Measurements from ENCODE around the gene PTPRN2. TPM values are rescaled to one million over a fixed set of nuclear protein-coding genes. Genes with fewer than 3 reads are reported as not detected.

The PTPRN2 gene
- total RNA-seq, 4 donors from 2014 or later: 14.9 to 34.3 (median 21.3) TPM

- H3K4me1 ChIP-seq: no peaks in the 10 kb centered on the region
- H3K27me3 ChIP-seq: no peaks in the 10 kb centered on the region
- H3K4me3 ChIP-seq: no peak overlapping the region
- DNase-seq: no peak
- no peaks in the 10 kb centered on the region for H3K36me3 ChIP-seq
- no peak for TF ChIP-seq POLR2A (IDR thresholded peaks at IDR 0.05)
- TF ChIP-seq, protein P1, sequence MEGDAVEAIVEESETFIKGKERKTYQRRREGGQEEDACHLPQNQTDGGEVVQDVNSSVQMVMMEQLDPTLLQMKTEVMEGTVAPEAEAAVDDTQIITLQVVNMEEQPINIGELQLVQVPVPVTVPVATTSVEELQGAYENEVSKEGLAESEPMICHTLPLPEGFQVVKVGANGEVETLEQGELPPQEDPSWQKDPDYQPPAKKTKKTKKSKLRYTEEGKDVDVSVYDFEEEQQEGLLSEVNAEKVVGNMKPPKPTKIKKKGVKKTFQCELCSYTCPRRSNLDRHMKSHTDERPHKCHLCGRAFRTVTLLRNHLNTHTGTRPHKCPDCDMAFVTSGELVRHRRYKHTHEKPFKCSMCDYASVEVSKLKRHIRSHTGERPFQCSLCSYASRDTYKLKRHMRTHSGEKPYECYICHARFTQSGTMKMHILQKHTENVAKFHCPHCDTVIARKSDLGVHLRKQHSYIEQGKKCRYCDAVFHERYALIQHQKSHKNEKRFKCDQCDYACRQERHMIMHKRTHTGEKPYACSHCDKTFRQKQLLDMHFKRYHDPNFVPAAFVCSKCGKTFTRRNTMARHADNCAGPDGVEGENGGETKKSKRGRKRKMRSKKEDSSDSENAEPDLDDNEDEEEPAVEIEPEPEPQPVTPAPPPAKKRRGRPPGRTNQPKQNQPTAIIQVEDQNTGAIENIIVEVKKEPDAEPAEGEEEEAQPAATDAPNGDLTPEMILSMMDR (IDR thresholded peaks at IDR 0.05): no peak
- H3K9me3 ChIP-seq: peaks cover 0 to 6% (median 2%) of the 10 kb centered on the region in 4 donors
- H3K27ac ChIP-seq: no peak overlapping the region
Observed at GRCh38 chr7:158111906-158112570, 475.6 kb downstream of the PTPRN2 start.

DNA sequence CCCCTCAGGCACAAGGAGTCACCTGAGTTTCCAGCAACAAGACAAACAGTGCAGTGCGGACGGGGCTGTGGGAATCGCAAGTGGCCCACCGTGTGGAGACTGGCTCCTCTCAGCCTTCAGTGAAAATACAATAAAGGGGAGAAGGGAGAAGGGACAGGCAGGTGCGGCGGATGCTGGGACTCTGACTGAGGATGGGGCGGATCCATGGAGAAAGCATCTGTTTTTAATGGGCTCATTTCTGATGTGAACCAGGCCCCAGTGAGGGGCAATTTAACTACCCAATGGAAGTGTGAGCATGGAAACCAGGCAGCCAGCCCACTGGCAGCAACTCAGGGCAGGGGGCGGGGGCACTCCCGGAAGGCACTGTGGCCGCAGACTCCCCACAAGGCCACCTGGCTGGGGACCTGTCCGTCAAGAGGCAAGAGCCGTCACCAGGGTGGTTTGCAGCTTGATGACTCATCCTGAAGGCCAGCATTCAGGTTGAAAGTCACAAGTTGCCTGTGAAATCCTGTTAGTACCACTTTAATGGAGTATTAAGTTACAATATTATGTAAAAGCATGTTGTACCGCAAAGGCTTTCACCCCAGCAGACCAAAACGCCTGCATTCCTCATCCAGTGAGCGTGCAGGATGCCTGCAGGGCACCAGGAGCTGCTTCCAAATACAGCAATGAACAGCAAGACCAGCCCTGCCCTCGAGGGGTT lies 476.4 kb downstream of the PTPRN2 start:
- TF ChIP-seq POLR2A (IDR thresholded peaks at IDR 0.05): no peak
- TF ChIP-seq, protein P1 (IDR thresholded peaks at IDR 0.05): no peak
- Histone ChIP-seq H3K27ac (no peak overlapping the region), H3K36me3 (no peaks in the 10 kb centered on the region), H3K27me3 (no peaks in the 10 kb centered on the region), H3K4me1 (no peaks in the 10 kb centered on the region), H3K9me3 (peaks cover 0 to under 1% (median 0%) of the 10 kb centered on the region in 4 donors), H3K4me3 (no peak overlapping the region)
- DNase-seq: no peak

DNA sequence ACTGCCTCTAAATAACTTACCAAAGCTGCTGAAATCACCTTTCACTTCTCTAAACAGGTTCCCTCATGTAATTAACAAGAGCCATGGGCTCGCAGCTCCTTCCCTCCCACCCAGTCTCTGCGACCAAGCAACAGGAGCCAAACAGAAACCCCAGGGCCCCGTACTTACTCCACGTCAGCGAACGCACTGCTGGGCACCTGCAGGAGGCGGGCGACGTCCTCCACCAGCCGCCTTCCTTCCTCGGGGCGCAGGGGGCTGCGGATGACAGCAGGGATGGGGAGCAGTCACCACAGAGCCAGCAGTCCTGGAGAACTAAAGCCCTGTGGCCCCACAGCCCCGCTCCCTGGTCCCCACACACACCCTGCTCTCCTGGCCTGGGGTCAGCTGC lies 477.0 kb downstream of the PTPRN2 start:
- H3K4me3 ChIP-seq: no peak overlapping the region
- no peak overlapping the region for H3K27ac ChIP-seq
- no peak for DNase-seq
- no peaks in the 10 kb centered on the region for H3K4me1 ChIP-seq
- no peaks in the 10 kb centered on the region for H3K27me3 ChIP-seq
- H3K9me3 ChIP-seq: no peaks in the 10 kb centered on the region
- TF ChIP-seq, protein P1 (IDR thresholded peaks at IDR 0.05): no peak
- no peak for TF ChIP-seq POLR2A (IDR thresholded peaks at IDR 0.05)
- no peaks in the 10 kb centered on the region for H3K36me3 ChIP-seq

DNA sequence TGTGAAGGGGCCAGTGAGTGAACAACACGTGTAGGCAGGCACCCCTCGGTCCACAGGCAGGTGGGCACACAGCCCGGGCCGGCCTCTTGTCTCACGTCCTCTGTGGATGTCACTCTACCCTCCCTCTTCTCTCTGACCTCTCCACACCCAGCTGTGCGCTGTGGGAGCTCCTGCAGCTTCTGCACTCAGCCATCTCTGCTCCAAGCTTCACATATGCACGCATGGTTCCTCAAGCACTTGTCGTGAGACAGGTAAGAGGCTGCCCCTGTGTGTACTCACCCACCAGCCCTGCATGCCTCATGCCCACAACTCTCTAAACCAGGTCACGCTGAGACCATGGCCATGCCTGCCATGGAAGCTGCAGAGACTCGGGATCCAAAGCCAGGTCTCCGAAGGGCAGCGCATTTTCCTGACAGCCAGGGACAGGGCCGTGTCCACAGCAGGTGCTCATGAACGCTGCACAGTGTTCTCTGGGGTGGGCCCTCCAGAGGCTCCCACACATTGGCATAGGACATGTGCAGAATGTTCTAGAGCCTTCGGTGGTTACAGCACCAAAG lies 477.5 kb downstream of the PTPRN2 start:
- no peak for TF ChIP-seq POLR2A (IDR thresholded peaks at IDR 0.05)
- TF ChIP-seq, protein P1 (IDR thresholded peaks at IDR 0.05): no peak
- Histone ChIP-seq H3K36me3 (no peaks in the 10 kb centered on the region), H3K27ac (no peak overlapping the region), H3K4me1 (no peaks in the 10 kb centered on the region), H3K4me3 (no peak overlapping the region), H3K9me3 (no peaks in the 10 kb centered on the region), H3K27me3 (no peaks in the 10 kb centered on the region)
- no peak for DNase-seq

DNA sequence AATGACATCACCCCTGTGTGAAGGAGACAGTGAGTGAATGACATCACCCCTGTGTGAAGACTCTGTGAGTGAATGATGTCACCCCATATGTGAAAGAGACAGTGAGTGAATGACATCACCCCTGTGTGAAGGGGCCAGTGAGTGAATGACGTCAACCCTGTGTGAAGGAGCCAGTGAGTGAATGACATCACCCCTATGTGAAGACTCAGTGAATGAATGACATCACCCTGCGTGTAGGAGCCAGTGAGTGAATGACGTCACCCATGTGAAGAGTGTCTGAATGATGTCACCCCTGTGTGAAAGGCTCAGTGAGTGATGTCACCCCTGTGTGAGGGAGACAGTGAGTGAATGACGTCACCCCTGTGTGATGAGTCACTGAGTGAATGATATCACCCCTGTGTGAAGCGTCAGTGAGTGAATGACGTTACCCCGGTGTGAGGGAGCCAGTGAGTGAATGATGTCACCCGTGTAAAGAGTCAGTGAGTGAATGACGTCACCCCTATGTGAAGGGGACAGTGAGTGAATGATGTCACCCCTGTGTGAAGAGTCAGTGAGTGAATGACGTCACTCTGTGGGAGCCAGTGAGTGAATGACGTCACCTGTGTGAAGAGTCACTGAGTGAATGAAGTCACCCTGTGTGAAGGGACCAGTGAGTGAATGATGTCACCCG lies 478.1 kb downstream of the PTPRN2 start:
- no peak overlapping the region for H3K27ac ChIP-seq
- H3K9me3 ChIP-seq: no peaks in the 10 kb centered on the region
- TF ChIP-seq POLR2A (IDR thresholded peaks at IDR 0.05): no peak
- TF ChIP-seq, protein P1 (IDR thresholded peaks at IDR 0.05): no peak
- H3K4me3 ChIP-seq: no peak overlapping the region
- no peak for DNase-seq
- H3K27me3 ChIP-seq: no peaks in the 10 kb centered on the region
- no peaks in the 10 kb centered on the region for H3K4me1 ChIP-seq
- no peaks in the 10 kb centered on the region for H3K36me3 ChIP-seq
